Smooth muscle cell of bladder (primary cell): ENCODE data around the gene TULP3. TPM values are rescaled to one million over a fixed set of nuclear protein-coding genes. Genes with fewer than 3 reads are reported as not detected.

Source experiments
- total RNA-seq: library from RNA; depleted of rRNA; stranded (reverse); fragments of >200 nt; gene quantifications from 2 replicates; pipeline ENCODE4 v1.2.3, GENCODE V29; 2014

Gene TULP3, protein sequence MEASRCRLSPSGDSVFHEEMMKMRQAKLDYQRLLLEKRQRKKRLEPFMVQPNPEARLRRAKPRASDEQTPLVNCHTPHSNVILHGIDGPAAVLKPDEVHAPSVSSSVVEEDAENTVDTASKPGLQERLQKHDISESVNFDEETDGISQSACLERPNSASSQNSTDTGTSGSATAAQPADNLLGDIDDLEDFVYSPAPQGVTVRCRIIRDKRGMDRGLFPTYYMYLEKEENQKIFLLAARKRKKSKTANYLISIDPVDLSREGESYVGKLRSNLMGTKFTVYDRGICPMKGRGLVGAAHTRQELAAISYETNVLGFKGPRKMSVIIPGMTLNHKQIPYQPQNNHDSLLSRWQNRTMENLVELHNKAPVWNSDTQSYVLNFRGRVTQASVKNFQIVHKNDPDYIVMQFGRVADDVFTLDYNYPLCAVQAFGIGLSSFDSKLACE
- total RNA-seq = 22.3 and 22.8 TPM in 2 replicates

DNA sequence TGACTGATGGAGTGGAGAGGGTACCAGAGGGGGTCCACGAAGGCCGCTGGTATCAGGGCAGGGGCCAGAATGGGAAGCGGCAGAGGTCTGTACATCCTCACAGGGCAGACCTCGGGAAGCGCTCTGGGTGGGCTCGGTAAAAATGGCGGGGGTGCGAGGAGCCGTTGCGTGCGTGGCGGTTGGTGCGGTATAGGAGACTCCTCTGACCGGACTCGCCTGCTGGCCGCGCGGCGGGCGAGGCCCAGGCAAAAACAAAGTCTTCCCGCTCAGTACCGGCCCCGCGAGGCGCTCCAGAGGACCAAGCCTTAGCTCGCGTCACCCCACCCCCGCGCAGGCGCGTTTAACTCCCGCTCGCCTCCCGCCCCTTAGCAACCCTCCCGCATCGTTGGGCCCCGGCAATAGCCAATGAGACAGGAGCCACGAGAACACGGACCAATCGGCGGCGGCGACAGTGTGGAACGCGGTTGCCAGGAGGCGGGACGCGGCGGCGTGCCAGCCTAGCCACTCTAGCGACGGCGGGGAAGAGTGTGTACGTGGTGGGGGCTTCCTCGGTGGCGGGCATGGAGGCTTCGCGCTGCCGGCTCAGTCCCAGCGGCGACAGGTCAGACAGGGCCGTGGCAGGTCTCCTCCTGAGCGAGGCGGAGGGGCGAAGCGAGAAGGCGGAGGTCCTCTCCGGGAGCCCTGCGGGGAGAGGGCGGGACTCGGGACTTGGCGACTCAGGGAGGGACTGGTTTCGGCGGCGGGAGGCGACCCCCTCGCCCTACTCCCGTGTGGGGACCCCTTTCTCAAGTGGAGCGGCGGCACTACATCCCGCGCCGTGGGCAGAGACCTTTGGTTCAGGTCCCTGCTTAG is at the start of gene TULP3:
Gene TULP3 (plus strand): TSS at position 504 of the 852 bp plus-strand sequence. CDS start 57 bp downstream, at position 561.

GRCh38 chr12:2857021-2857431 is 33.7 kb upstream of the TULP3 start, which contains the start of gene TEX52:
Gene TEX52, minus strand, starts transcription at chr12:2857039. Its CDS starts 13 bp downstream, at chr12:2857026.

DNA sequence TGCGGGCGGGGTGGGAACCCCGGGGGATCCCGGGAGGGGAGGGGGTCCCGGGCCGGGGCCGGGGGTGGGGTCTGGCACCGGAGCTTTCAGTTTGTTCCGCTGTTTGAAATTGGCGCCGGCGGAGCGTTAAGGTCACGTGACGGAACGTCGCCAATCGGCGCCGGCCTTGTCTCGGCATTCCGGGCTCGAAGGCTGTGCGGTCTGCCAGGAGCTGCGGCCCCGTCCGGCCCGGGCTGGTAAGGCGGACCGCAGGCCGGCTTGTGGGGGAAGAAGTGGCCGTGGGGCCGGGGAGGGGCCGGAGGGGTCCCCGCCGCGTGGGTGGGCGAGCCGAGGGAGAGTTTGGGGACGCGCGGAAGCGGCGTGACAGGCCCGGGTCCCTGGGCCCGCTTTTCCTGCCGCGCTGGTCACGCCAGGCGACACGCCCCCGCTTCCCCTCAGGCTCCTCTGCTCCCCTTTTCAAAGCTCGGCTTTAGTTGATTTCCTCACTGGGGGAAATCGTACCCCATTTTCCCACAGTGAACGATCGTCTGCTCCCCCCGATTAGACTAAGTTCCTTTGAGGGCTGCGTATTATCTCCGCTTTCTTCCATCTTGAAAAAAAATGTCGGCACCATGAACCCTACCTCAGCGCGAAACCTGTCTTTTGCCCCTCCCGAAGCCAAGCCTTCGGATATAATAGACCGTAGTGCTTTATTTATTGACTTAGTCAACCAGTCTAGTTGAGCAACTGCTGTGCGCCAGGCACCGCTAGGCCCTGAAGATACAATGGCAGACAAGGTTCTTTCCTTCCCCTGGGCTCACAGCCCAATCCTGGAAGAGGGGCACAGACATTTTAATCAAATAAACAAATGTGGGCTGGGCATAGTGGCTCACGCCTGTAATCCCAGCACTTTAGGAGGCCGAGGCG is 13.4 kb upstream of the TULP3 start, which contains the start of the genes FOXM1 and RHNO1:
Gene FOXM1 (minus strand): TSS at position 128 of the 906 bp plus-strand sequence. CDS start 2,696 bp downstream, outside the sequence.
Gene RHNO1 (plus strand): TSS at position 177 of the 906 bp plus-strand sequence. CDS start 8,144 bp downstream, outside the sequence.

DNA sequence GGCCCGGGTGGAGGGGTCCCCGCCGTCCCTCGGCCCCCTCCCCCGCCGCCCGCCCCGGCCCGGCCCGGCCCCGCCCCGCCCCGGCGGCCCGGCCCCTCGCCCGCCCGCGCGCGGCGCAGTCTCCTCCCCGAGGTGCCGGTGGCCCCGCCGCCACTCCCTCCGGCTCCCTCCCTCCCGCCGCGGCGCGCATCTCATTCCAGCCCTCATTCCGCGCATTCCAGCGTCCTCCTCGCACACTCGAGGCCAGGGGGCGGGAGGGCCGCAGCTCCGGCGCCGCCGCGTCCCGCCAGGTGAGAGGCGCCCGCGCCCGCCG is 68.5 kb downstream of the TULP3 start, which contains the start of gene TEAD4:
Gene TEAD4 (plus strand): TSS at position 206 of the 313 bp plus-strand sequence.

Other genes starting within 250 kb of the TULP3 start
- gene FKBP4, start 95.9 kb upstream of the TULP3 start, total RNA-seq = 27.4 and 54.6 TPM in 2 replicates
- gene ITFG2, start 78.2 kb upstream of the TULP3 start, total RNA-seq = 9.8 and 12.9 TPM in 2 replicates
- not detected in 2 replicates for gene NRIP2, start 55.9 kb upstream of the TULP3 start, total RNA-seq
- gene TEX52, start 33.9 kb upstream of the TULP3 start, total RNA-seq = not detected in 2 replicates
- gene FOXM1, start 13.7 kb upstream of the TULP3 start, total RNA-seq = 1.7 and 1.8 TPM in 2 replicates
- 13.6 and 14.9 TPM in 2 replicates for gene RHNO1, start 13.7 kb upstream of the TULP3 start, total RNA-seq
- 6.0 and 6.5 TPM in 2 replicates for gene TEAD4, start 68.5 kb downstream of the TULP3 start, total RNA-seq
- 22.0 and 23.3 TPM in 2 replicates for gene TSPAN9, start 186.5 kb downstream of the TULP3 start, total RNA-seq